ENCODE results near the gene KRT84. TPM values are rescaled to one million over a fixed set of nuclear protein-coding genes. Genes with fewer than 3 reads are reported as not detected.

The KRT84 gene
- total RNA-seq, 1 experiment from 2014 or later: not detected

DNA sequence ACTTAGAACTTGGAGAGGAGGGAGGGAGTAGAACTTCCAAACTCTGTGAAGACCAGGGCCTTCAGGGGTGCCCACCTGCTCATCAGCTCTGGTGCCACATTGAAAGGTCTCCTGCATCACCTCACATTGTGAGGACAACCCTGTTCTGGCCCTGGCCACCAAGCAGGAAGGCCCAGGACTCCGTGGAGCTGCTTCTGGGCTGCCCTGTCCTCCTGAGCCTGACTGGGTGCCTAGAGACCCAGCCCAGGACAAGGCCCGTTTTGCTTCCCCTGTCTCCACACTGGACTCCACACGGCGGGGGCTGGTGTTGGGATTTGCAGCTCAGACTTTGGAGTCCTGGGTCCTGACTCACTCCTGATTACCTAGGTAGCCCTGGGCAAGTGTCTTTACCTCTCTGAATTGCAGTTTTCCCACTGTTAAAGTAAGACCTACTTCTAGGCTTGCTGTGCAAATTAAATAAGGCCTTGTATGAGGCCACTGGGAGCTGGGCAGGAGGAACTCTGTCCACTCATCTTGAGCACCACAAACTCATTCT is 33.2 kb upstream of the KRT84 start:
- H4K20me1 ChIP-seq (ENCODE audit: insufficient read depth): no peaks in the 10 kb centered on the region
- BruUV-seq (replicated peaks): no TSS peak
- no peaks in the 10 kb centered on the region for H3K36me3 ChIP-seq (ENCODE audit: control insufficient read depth in 1 of 2, insufficient read depth in 2 of 2, low read length in 2 of 2)
- H3K9ac ChIP-seq (ENCODE audit: low read length): no peak overlapping the region
- TF ChIP-seq, protein P1, sequence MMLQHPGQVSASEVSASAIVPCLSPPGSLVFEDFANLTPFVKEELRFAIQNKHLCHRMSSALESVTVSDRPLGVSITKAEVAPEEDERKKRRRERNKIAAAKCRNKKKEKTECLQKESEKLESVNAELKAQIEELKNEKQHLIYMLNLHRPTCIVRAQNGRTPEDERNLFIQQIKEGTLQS (IDR thresholded peaks at IDR 0.05): no peak
- DNase-seq (ENCODE audit: low read depth, low spot score) (no peak), ATAC-seq (no peak)
- no peaks in the 10 kb centered on the region for H3K9me3 ChIP-seq (ENCODE audit: control insufficient read depth in 1 of 2, insufficient read depth in 1 of 2, low read depth in 1 of 2, low read length in 2 of 2)
- peaks cover 0 to 14% of the 10 kb centered on the region in 2 experiments; a peak in 1 of 4 replicates for H3K4me1 ChIP-seq (ENCODE audit: control insufficient read depth in 1 of 2, insufficient read depth in 2 of 2, low read length in 2 of 2)
- ChIA-PET POLR2A (no interaction called here), RAD21 (ENCODE audit: low non-redundant PET in 1 of 2, low total read pairs in 2 of 2, uncharacterized antibody in 2 of 2, unreplicated experiment in 2 of 2) (no interaction called here), CTCF (no interaction called here)
- H3K27ac ChIP-seq (ENCODE audit: low read depth, low read length): no peak overlapping the region
- H3K9me2 ChIP-seq (ENCODE audit: insufficient read depth): no peaks in the 10 kb centered on the region
- H3K4me2 ChIP-seq (ENCODE audit: low read length): no peak overlapping the region
- H3K27me3 ChIP-seq (ENCODE audit: insufficient read depth, low read length): no peaks in the 10 kb centered on the region
- H3K4me3 ChIP-seq (replicated peaks in 1 of 2; ENCODE audit: low read depth in 1 of 2, low read length in 2 of 2): no peak overlapping the region
- intact Hi-C loops (cut with micrococcal nuclease): no loop called here
- H3K79me2 ChIP-seq (ENCODE audit: insufficient read depth, low read length): no peaks in the 10 kb centered on the region
- H2AFZ ChIP-seq (ENCODE audit: low read depth, low read length, poor library complexity, severe bottlenecking): no peak overlapping the region

DNA sequence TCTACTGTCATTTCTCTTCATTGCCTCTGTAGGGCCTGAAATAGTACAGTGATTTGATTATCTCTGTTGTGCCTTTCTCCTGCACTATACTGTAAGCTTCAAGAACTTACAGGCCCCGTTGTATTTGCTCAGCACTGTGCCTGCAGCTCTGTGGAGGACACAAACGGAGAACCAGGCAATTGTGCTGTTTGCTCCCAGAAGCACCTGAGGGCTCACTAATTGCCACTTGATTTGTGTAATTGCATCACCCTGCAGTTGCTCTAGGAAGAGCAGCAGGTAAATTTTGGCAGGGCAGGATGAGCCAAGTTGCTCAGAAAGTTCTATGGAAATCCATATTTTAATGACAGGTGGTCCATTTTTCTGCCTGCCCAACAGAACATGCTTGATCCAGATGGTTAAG is 32.3 kb upstream of the KRT84 start:
- Histone ChIP-seq H3K9ac (ENCODE audit: low read length) (no peak overlapping the region), H3K27ac (ENCODE audit: low read depth, low read length) (no peak overlapping the region), H3K79me2 (ENCODE audit: insufficient read depth, low read length) (no peaks in the 10 kb centered on the region), H3K9me2 (ENCODE audit: insufficient read depth) (no peaks in the 10 kb centered on the region), H3K4me3 (replicated peaks in 1 of 2; ENCODE audit: low read depth in 1 of 2, low read length in 2 of 2) (no peak overlapping the region), H4K20me1 (ENCODE audit: insufficient read depth) (no peaks in the 10 kb centered on the region), H3K9me3 (ENCODE audit: control insufficient read depth in 1 of 2, insufficient read depth in 1 of 2, low read depth in 1 of 2, low read length in 2 of 2) (no peaks in the 10 kb centered on the region), H3K4me2 (ENCODE audit: low read length) (no peak overlapping the region), H3K4me1 (ENCODE audit: control insufficient read depth in 1 of 2, insufficient read depth in 2 of 2, low read length in 2 of 2) (peaks cover 0 to 18% of the 10 kb centered on the region in 2 experiments; a peak in 1 of 4 replicates), H2AFZ (ENCODE audit: low read depth, low read length, poor library complexity, severe bottlenecking) (no peak overlapping the region), H3K27me3 (ENCODE audit: insufficient read depth, low read length) (no peaks in the 10 kb centered on the region), H3K36me3 (ENCODE audit: control insufficient read depth in 1 of 2, insufficient read depth in 2 of 2, low read length in 2 of 2) (no peaks in the 10 kb centered on the region)
- TF ChIP-seq CEBPB (IDR thresholded peaks at IDR 0.05; ENCODE audit: low read depth) (peak; percentile 52; the same call in 1 of the 2 replicates), CBX3 (IDR thresholded peaks at IDR 0.05; ENCODE audit: low read depth) (no peak)
- ChIA-PET RAD21 (ENCODE audit: low non-redundant PET in 1 of 2, low total read pairs in 2 of 2, uncharacterized antibody in 2 of 2, unreplicated experiment in 2 of 2) (no interaction called here), CTCF (no interaction called here), POLR2A (no interaction called here)
- DNase-seq (ENCODE audit: low read depth, low spot score) (no peak), ATAC-seq (no peak)
- BruUV-seq (replicated peaks): no TSS peak
- intact Hi-C loops (cut with micrococcal nuclease): no loop called here

Data from HCT116 (cell line).